ENCODE results near the gene PYGB. TPM values are rescaled to one million over a fixed set of nuclear protein-coding genes. Genes with fewer than 3 reads are reported as not detected.
"Not testable (repeated sequence)": the region's sequence is repeated elsewhere in the genome, so short reads cannot be mapped to it uniquely, and the experiment has no call there.

Gene PYGB
- total RNA-seq, 1 experiment from 2014 or later = 216 TPM

DNA sequence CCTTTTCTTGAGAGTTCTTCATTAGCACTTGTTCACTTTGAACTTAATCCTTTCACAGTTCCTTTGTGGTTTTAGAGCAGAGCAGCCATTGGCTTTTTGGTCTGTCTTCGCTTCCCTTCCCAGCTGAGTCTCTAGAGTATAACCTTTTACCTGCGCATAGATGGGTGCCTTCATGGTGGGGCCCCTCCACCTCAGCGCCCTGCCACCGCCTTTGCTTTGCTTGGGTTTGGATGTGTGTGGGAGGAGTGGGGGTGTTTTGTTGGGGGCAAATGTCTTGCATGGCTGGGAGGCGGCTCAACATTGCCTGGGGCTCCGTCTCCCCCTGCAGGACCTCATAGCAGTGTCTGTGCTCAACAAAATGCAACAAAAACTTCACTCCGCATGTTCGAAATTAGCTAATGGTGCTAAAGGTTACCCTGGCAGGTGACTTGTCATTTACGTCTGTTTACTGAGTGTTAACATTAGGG, 11.9 kb downstream of the PYGB start:
- ChIA-PET POLR2A (ENCODE audit: unreplicated experiment) (no interaction called here), CTCF (no interaction called here)
- H3K9ac ChIP-seq (ENCODE audit: low read length) = no peak overlapping the region
- no peaks in the 10 kb centered on the region for H3F3A ChIP-seq (ENCODE audit: low read length, unreplicated experiment)
- H3K4me2 ChIP-seq (ENCODE audit: low read length) = no peak overlapping the region
- no peak overlapping the region for H2AFZ ChIP-seq (ENCODE audit: low read length)
- no peaks in the 10 kb centered on the region for H3K9me2 ChIP-seq (replicated peaks; ENCODE audit: low read length)
- intact Hi-C loops (cut with micrococcal nuclease) = no loop called here
- no peak overlapping the region for H3K4me3 ChIP-seq (ENCODE audit: low read length)
- H3K79me2 ChIP-seq (ENCODE audit: low read length) = peaks cover 42% of the 10 kb centered on the region
- BruUV-seq (replicated peaks) = no TSS peak
- TF ChIP-seq EZH2phosphoT487 (IDR thresholded peaks at IDR 0.05; ENCODE audit: borderline replicate concordance, low read length) (no peak), EZH2 (IDR thresholded peaks at IDR 0.05; ENCODE audit: low read length, unreplicated experiment) (no peak)
- TF ChIP-seq, protein P1, sequence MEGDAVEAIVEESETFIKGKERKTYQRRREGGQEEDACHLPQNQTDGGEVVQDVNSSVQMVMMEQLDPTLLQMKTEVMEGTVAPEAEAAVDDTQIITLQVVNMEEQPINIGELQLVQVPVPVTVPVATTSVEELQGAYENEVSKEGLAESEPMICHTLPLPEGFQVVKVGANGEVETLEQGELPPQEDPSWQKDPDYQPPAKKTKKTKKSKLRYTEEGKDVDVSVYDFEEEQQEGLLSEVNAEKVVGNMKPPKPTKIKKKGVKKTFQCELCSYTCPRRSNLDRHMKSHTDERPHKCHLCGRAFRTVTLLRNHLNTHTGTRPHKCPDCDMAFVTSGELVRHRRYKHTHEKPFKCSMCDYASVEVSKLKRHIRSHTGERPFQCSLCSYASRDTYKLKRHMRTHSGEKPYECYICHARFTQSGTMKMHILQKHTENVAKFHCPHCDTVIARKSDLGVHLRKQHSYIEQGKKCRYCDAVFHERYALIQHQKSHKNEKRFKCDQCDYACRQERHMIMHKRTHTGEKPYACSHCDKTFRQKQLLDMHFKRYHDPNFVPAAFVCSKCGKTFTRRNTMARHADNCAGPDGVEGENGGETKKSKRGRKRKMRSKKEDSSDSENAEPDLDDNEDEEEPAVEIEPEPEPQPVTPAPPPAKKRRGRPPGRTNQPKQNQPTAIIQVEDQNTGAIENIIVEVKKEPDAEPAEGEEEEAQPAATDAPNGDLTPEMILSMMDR (conservative IDR thresholded peaks at IDR 0.05; ENCODE audit: low read depth, low read length) = no peak
- H3K36me3 ChIP-seq (ENCODE audit: low read depth, low read length) = peaks cover 42% of the 10 kb centered on the region
- H3K27me3 ChIP-seq (ENCODE audit: low read length) = no peaks in the 10 kb centered on the region
- H3K4me1 ChIP-seq (ENCODE audit: insufficient read depth, low read length) = 0 out of 2 replicates have a peak, but pooled peaks cover 5% of the 10 kb centered on the region
- DNase-seq (no peak), ATAC-seq (no peak)
- no peaks in the 10 kb centered on the region for H3K9me3 ChIP-seq (ENCODE audit: low read length)
- peaks cover 38% of the 10 kb centered on the region for H4K20me1 ChIP-seq (ENCODE audit: low read length)
- H3K27ac ChIP-seq (ENCODE audit: low read length) = no peak overlapping the region

DNA sequence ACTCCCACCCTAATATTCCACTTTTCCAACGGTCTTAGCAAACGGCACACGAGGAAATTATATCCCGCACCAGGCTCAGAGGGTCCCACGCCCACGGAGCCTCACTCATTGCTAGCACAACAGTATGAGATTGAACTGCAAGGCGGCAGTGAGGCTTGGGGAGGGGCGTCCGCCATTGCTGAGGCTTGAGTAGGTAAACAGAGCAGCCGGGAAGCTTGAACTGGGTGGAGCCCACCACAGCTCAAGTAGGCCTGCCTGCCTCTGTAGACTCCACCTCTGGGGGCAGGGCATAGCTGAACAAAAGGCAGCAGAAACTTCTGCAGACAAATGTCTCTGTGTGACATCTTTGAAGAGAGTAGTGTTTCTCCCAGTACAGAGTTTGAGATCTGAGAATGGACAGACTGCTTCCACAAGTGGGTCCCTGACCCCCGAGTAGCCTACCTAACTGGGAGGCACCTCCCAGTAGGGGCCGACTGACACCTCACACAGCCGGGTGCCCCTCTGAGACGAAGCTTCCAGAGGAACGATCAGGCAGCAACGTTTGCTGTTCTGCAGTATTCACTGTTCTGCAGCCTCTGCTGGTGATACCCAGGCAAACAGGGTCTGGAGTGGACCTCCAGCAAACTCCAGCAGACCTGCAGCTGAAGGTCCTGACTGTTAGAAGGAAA, 13.0 kb downstream of the PYGB start:
- H3K36me3 ChIP-seq (ENCODE audit: low read depth, low read length) = peaks cover 37% of the 10 kb centered on the region
- CTCF ChIA-PET; H3K4me2 ChIP-seq (ENCODE audit: low read length); H3K9me3 ChIP-seq (ENCODE audit: low read length); ATAC-seq; BruUV-seq (replicated peaks); H3K9me2 ChIP-seq (replicated peaks; ENCODE audit: low read length); POLR2A ChIA-PET (ENCODE audit: unreplicated experiment); DNase-seq; H3K4me1 ChIP-seq (ENCODE audit: insufficient read depth, low read length); H3K4me3 ChIP-seq (ENCODE audit: low read length); H3F3A ChIP-seq (ENCODE audit: low read length, unreplicated experiment); H2AFZ ChIP-seq (ENCODE audit: low read length); H3K27ac ChIP-seq (ENCODE audit: low read length); H3K9ac ChIP-seq (ENCODE audit: low read length); intact Hi-C loops (cut with micrococcal nuclease); H3K27me3 ChIP-seq (ENCODE audit: low read length): not testable (repeated sequence)
- H3K79me2 ChIP-seq (ENCODE audit: low read length) = peaks cover 39% of the 10 kb centered on the region
- peaks cover 31% of the 10 kb centered on the region for H4K20me1 ChIP-seq (ENCODE audit: low read length)

DNA sequence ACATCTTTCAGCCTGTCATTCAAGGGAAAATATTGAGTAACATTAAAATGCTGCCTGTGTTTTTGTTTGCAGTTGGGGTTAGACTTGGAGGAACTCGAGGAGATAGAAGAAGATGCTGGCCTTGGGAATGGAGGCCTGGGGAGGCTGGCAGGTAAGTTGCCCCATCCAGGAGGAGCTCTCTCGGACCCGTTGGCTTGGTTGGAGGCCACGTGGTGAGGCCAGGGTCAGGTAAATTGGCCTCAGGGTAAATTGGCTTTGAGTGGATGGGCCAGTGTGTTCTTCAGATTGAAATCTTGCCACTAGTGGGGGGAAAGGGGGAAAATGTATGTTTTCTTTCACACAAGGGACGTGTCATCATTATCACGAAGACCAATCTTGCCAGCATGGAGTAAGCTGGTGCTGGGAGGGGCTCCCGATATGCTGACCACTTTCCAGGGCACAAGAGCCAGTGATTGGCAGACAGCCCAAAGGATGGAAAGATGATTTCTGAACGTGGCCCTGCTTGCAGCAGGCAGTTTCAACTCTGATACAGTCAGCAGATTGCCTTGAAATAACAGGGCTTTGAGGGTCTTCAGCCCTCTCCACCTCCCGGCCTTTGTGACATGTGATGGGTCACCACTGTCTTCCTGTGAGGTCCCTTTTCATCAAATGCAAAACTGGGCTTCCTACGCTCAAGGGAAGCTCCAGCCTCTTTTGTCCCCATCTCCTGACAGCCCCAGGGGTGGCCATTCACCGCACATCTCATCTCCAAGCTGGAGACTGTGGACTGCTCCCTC, 21.4 kb downstream of the PYGB start:
- Histone ChIP-seq H3K79me2 (ENCODE audit: low read length) (peaks cover 36% of the 10 kb centered on the region), H4K20me1 (ENCODE audit: low read length) (peaks cover 23% of the 10 kb centered on the region; the same call in 1 of the 2 replicates), H3K4me1 (ENCODE audit: insufficient read depth, low read length) (no peaks in the 10 kb centered on the region), H3K27me3 (ENCODE audit: low read length) (no peaks in the 10 kb centered on the region), H3K9ac (ENCODE audit: low read length) (no peak overlapping the region), H3K4me3 (ENCODE audit: low read length) (no peak overlapping the region), H3K9me3 (ENCODE audit: low read length) (no peaks in the 10 kb centered on the region), H3K9me2 (replicated peaks; ENCODE audit: low read length) (no peaks in the 10 kb centered on the region), H2AFZ (ENCODE audit: low read length) (no peak overlapping the region), H3K4me2 (ENCODE audit: low read length) (no peak overlapping the region), H3K36me3 (ENCODE audit: low read depth, low read length) (peaks cover 53% of the 10 kb centered on the region), H3F3A (ENCODE audit: low read length, unreplicated experiment) (no peaks in the 10 kb centered on the region), H3K27ac (ENCODE audit: low read length) (no peak overlapping the region)
- intact Hi-C loops (cut with micrococcal nuclease) = no loop called here
- TF ChIP-seq, protein P1 (conservative IDR thresholded peaks at IDR 0.05; ENCODE audit: low read depth, low read length) = no peak
- TF ChIP-seq EZH2 (IDR thresholded peaks at IDR 0.05; ENCODE audit: low read length, unreplicated experiment) (no peak), EZH2phosphoT487 (IDR thresholded peaks at IDR 0.05; ENCODE audit: borderline replicate concordance, low read length) (no peak)
- ChIA-PET CTCF (interaction anchor here (0.7 kb wide), 1 partner anchor 10 kb away, joined by 3 read pairs; no protein-coding TSS in a partner anchor), POLR2A (ENCODE audit: unreplicated experiment) (no interaction called here)
- no peak for DNase-seq
- ATAC-seq = no peak
- no TSS peak for BruUV-seq (replicated peaks)

Data from PC-3 (cell line).